ENCODE data around the gene KIFBP.

Gene KIFBP

GRCh38 chr10:69048103-69048502 is 59.5 kb downstream of the KIFBP start:
- DNase-seq, result no peak

DNA sequence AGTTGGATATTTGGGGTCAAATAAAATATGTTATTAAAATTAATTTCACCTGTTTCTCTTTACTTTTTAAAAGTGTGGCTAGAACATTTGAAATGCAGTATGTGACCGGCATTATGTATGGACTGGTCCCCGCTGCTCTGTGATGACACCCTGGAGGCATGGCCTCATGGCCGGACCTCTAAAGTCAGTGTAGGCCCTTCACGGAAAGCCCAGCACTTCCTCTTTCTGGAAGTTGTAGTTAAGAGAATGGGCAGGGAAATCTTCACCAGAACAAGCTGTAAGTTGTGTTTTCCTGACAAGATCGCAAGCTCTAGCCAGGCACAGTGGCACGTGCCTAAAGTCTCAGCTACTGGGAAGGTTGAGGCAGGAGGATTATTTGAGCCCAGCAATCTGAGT is 61.0 kb downstream of the KIFBP start:
- DNase-seq, result no peak

- DNase-seq, result no peak
Observed at GRCh38 chr10:69051303-69051702, 62.7 kb downstream of the KIFBP start.

DNA sequence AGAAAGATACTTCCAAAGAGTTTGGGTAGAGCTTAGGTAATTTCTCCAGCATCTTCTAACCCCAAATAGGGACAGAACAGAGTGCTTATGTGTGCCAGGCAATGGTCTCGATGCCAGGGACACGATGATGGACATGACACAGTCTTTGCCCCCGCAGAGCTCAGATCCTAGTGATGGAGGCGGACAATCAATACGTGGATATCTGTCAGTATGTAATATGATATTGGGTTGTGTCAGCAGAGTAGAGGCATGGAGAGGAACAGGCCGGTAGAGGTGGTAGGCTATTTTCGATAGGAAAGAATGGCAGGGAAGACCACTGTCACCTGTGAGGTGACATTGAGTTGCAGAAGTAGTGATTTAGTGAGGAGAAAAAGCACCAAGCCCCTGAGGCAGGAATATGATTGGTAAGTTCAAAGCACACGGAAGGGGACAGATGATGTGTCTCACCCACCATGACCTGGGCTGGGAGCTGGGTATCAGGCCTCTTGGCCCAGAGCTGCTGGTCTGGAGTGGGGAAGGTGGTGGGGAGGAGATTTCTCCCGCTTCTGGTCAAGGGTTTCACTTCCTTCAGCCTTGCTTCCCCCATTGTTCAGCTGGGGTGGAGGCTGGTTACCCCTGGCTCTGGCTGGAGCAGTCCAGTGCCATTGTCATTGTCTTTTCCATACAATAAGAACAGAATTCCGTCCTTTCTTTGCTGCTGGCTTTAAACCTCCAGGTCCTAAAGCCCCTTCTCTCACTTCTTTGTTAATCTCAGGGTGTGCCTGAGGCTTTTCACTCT is 63.3 kb downstream of the KIFBP start:
- DNase-seq, result no peak

GRCh38 chr10:69052736-69053135 is 64.1 kb downstream of the KIFBP start:
- DNase-seq, result no peak

DNA sequence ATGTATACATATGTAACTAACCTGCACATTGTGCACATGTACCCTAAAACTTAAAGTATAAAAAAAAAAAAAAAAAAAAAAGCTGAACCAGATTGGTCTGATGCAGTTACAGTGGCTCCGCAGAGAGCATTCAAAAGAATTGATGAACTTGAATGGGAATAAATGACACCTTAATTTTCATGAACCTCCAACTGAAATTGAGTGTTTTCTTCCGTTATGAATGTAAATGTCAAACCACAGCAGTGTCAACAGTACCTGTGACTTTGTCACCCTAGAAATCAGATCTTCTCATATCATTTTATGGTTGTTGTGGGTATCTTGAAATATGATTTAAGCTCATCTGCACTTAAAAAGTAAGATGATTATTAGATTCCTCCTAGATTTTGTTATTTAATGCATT is 66.6 kb downstream of the KIFBP start:
- DNase-seq, result no peak

- no peak for DNase-seq
Observed at GRCh38 chr10:69056129-69056528, 67.5 kb downstream of the KIFBP start.

DNA sequence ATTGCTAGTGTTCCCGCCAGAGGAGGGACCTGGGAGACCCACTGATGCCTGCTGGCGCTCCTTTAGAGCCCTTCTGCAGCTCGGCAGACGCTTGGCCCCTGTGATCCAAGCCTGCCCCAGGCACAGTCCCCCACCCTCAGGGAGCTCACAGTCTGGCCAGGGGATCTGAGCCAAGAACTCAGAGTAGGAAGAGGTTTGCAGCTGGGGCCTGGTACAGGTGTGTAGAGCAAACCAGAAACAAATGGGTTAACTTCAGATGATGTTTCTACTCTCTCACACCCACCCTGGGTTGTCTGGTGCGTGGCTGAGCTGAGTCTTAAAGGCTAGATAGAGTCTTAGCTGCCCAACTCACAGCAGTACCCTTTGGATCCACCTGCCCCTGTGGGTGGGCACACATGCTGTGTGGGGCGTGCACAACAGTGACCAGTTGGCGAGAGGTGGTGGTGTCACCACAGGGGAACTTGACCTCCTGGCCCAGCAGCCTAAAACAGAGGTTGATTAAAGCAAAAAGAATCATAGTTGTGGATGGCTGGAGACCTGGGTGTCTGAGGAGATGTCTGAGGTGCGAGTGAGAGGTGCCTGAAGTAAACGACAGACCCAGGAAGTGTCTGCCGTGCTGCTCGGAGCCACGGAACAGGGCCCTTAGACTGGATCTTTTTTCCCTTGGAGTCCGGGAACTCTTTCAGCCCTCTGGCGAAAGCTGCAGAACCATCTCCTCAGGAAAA is 68.1 kb downstream of the KIFBP start:
- DNase-seq, result no peak

GRCh38 chr10:69057261-69057950 is 68.8 kb downstream of the KIFBP start:
- DNase-seq, result no peak

- DNase-seq, result no peak
Observed at GRCh38 chr10:69057951-69058297, 69.3 kb downstream of the KIFBP start.

- no peak for DNase-seq
Observed at GRCh38 chr10:69060127-69060798, 71.7 kb downstream of the KIFBP start.

DNA sequence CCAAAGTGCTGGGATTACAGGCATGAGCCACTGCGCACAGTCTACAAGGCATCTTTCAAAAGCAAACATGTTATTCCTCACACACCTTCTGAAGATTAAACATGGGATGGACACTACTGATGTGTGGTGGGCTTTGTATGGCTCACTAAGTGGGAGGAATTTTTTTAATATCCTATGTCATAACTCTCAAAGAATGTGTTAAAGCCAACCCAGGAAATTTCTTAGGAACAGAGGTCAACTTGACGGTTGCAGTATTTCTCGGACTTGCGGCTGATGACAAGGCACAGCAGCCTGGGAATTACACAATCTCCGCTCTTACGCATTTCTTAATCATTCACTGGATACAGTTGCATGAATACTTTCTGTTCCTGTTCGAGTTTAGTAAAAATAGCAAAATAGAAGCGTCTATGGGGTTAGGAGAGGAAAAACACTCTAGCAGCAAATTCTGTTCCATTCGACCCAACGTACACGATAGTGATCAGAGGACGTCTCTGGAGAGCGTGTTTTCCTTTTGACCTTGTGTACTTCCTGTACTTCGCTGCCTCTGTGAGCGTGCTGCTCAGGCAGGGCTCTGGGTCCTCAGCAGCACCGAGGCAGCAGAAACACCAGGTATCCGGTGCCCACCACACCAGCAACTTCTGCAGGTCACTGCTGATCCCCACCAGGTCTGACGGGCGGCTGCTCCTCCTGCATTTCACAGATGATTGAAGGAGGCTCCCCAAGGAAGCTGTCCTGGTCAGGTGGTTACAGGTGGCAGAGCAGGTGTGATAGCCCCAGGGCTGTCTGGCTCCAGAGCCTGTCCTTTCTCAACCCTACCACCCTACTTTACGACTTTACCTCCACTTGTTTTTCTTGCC is 72.9 kb downstream of the KIFBP start:
- DNase-seq, result peak; percentile 35

- DNase-seq, result no peak
Observed at GRCh38 chr10:69062901-69063300, 74.3 kb downstream of the KIFBP start.

GRCh38 chr10:69064762-69065328 is 76.2 kb downstream of the KIFBP start:
- no peak for DNase-seq

DNA sequence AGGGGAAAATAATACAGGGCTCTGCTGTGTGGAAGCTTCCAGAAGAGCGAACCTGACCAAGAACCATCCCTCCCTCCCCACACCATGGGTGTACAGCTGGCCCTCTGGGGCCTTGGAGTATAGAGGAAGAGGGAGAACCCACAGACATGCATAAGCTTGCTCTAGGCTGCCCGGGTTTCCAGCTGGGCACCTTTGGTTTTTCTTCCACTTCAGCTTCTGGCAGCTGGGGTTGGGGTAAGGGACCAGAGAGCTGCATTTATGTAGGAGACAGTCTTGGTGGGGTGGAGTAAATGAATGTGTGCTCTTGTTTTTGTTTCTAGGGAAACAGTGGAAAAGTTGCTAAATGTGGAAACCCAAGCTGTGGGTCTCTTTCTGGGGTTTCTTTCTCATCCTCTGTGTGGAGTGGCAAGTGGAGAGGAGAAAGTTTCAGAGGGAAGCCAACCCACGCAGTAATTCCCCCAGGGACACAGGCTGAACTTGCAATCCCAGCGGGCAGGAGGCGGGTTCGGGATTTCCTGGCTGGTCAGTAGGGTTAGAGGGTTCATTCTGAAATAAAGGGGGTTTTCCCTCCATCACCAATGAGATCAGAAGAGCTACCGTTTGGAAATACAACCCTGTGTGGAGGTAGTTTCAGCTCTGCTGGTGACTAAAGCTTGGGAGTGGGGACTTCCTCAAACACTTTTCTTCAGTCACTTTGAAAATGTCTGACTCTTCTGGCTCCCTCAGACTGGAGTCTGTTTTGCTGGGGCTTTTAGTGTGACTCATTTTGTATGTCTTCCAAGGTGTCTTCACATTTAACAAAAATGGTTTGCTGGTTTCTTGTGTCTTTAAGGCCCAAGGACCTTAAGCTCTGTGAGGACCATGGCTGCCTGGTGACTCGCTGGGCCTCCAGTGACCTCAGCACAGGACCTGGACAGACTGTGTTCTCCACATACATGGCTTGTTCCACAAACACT is 77.1 kb downstream of the KIFBP start:
- DNase-seq, result no peak
